ENCODE data around the gene ACSM2A.
"Not testable (repeated sequence)": the region's sequence is repeated elsewhere in the genome, so short reads cannot be mapped to it uniquely, and the experiment has no call there.

GRCh38 chr16:20440731-20441130, 10.6 kb upstream of the ACSM2A start:
- not testable (repeated sequence) for TF ChIP-seq HMGXB4 (CRISPR knock-in tag; IDR thresholded peaks at IDR 0.05; ENCODE audit: borderline replicate concordance); CTCF (IDR thresholded peaks at IDR 0.05); USF2 (IDR thresholded peaks at IDR 0.05)
